ENCODE results near the gene DSC1. TPM values are rescaled to one million over a fixed set of nuclear protein-coding genes. Genes with fewer than 3 reads are reported as not detected.

Gene DSC1, protein sequence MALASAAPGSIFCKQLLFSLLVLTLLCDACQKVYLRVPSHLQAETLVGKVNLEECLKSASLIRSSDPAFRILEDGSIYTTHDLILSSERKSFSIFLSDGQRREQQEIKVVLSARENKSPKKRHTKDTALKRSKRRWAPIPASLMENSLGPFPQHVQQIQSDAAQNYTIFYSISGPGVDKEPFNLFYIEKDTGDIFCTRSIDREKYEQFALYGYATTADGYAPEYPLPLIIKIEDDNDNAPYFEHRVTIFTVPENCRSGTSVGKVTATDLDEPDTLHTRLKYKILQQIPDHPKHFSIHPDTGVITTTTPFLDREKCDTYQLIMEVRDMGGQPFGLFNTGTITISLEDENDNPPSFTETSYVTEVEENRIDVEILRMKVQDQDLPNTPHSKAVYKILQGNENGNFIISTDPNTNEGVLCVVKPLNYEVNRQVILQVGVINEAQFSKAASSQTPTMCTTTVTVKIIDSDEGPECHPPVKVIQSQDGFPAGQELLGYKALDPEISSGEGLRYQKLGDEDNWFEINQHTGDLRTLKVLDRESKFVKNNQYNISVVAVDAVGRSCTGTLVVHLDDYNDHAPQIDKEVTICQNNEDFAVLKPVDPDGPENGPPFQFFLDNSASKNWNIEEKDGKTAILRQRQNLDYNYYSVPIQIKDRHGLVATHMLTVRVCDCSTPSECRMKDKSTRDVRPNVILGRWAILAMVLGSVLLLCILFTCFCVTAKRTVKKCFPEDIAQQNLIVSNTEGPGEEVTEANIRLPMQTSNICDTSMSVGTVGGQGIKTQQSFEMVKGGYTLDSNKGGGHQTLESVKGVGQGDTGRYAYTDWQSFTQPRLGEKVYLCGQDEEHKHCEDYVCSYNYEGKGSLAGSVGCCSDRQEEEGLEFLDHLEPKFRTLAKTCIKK
- total RNA-seq: not detected in 2 replicates

DNA sequence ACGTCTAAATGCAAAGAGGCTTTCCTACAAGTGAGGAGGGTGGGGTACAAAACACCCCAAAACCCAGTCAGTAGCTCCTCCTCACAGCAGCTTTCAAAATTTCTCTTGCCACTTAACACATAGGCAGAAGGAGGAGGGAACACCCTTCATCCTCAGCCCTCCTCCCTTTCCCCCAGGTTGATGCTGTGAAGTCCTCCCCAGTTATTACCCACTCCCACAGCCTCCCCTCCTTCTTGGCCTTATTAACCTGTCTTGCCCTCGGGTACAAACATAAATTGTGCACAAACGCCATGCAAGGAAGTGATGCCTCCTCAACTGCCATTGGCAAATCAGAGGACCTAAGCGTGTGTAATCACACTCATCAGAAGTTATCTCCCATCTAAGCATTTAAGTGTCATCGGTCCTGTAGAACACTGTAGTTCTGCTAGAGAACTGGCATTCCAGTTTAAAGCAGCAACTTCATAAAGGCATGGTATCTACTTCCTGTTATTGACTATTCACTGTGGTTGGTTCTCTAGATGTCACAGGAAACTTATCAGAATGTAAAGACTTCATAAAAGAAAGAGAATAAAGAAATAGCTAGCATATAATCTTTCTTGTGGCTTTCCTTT, at the start of gene DSC1:
Gene DSC1, minus strand, starts transcription at position 32 of the 611 bp plus-strand sequence. CDS start 262 bp downstream, outside the sequence.

DNA sequence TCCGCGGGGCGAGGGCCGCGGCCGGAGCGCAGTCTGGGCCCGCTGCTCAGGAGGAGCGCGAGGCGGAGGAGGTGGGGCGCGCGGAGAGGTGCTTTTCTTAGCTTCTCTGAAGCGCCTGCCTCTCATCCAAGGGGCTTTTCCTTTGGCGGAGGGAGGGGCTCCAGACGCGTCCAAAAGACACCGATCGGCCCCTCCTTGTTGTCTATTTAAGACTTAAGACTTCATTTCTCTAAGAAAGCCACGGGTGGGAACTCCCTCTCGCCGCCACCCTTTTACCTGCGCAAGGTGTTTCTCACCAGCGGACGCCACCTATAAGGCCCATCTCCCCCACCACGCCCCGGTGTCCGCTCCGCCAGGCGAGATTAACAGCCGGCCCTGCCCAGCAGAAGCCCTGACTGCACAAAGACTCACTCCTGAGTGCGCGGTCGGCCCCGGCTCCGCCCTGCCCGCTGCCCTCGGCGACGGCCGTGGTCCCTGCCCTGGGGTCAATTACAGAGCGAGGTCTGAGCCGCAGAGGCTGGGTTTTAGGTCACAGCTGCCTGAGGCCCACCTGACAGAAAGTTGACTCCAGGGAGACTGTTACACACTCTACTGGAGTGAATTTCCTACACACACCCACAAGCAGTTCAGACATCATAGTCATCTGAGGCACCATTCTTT, 60.5 kb downstream of the DSC1 start, which contains the start of gene DSC2:
Gene DSC2, minus strand, starts transcription at position 397 of the 660 bp plus-strand sequence. CDS start 450 bp downstream, outside the sequence.

Other genes starting within 250 kb of the DSC1 start
- gene DSC3, start 120.1 kb downstream of the DSC1 start, total RNA-seq: 12.2 and 15.3 TPM in 2 replicates
- gene DSC2, start 60.4 kb downstream of the DSC1 start, total RNA-seq: 0.65 and 1.1 TPM in 2 replicates
- not detected in 2 replicates for gene DSG1, start 155.3 kb upstream of the DSC1 start, total RNA-seq
- gene DSG4, start 213.9 kb upstream of the DSC1 start, total RNA-seq: not detected in 2 replicates

Measured in cardiac atrium fibroblast (primary cell).